ENCODE measurements around the gene NPBWR2.

DNA sequence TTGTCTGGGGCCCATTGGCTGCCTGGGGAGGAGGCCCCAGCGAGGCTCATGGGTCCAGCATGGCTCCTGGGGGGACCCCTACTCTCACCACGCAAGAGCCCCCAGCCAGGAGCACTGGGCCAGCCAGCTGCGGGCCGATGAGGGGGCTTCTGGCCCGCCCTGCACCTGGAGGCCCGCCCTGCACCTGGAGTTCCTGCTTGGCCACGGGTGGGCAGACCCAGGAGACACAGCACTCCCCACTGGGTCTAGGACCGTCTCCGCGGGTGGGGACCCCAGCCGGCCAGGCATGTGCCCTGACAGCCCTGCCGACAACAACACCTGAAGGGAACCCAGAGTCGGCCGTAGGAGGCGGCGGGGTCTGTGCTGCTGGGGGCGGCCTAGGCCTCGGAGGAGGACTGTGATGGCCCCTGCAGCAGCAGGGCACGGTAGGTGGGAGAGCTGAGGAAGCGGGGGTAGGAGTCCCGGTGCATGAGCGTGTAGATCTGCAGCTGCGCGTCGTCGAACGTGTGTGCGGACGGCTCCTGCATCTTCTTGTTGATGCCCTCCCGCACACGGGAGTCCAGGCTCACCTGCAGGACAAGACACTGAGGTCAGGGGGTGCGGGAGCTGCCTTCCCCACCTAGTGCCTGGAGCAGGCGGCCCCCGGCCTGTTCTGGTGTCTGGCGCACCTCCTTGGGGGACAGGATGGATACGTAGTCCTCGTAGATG is 33.7 kb downstream of the NPBWR2 start:
- TF ChIP-seq, protein P1, sequence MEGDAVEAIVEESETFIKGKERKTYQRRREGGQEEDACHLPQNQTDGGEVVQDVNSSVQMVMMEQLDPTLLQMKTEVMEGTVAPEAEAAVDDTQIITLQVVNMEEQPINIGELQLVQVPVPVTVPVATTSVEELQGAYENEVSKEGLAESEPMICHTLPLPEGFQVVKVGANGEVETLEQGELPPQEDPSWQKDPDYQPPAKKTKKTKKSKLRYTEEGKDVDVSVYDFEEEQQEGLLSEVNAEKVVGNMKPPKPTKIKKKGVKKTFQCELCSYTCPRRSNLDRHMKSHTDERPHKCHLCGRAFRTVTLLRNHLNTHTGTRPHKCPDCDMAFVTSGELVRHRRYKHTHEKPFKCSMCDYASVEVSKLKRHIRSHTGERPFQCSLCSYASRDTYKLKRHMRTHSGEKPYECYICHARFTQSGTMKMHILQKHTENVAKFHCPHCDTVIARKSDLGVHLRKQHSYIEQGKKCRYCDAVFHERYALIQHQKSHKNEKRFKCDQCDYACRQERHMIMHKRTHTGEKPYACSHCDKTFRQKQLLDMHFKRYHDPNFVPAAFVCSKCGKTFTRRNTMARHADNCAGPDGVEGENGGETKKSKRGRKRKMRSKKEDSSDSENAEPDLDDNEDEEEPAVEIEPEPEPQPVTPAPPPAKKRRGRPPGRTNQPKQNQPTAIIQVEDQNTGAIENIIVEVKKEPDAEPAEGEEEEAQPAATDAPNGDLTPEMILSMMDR (IDR thresholded peaks at IDR 0.05; ENCODE audit: extremely low read depth in 1 of 2, insufficient read depth in 1 of 2, low read depth in 1 of 2, low read length in 2 of 2): no peak
- TF ChIP-seq JUN (IDR thresholded peaks at IDR 0.05; ENCODE audit: borderline replicate concordance, insufficient read depth, insufficient read length, low read depth) (no peak), POLR2A (IDR thresholded peaks at IDR 0.05; ENCODE audit: low read depth, low read length) (no peak), MYC (IDR thresholded peaks at IDR 0.05; ENCODE audit: low read depth, low read length) (no peak), POLR2AphosphoS5 (IDR thresholded peaks at IDR 0.05; ENCODE audit: insufficient read depth, low read depth, low read length) (no peak), EZH2 (IDR thresholded peaks at IDR 0.05; ENCODE audit: borderline replicate concordance, low read depth, low read length, severe bottlenecking) (no peak), MAX (IDR thresholded peaks at IDR 0.05; ENCODE audit: insufficient read depth, insufficient read length) (no peak), FOS (IDR thresholded peaks at IDR 0.05; ENCODE audit: borderline replicate concordance, insufficient read depth, low read length) (no peak)
